K562 (cell line): Measurements from ENCODE around the gene COL15A1. TPM values are rescaled to one million over a fixed set of nuclear protein-coding genes. Genes with fewer than 3 reads are reported as not detected.

Source experiments
- BACH1 ChIP-seq: fragments of 200-800 bp; sonication (Bioruptor generic); IDR thresholded peaks from 2 replicates; pipeline ENCODE4 v1.6.1; 2016; ENCODE audit warnings: missing genetic modification characterization, missing compliant biosample characterization
- C11orf30 ChIP-seq: fragments of 450-650 bp; IDR thresholded peaks from 2 replicates; pipeline ENCODE4 v1.6.1; 2016; ENCODE audit warnings: low read depth, mild to moderate bottlenecking
- CBFA2T2 ChIP-seq: fragments of 450-650 bp; conservative IDR thresholded peaks from 2 replicates; pipeline ENCODE4 v1.6.1; 2017; ENCODE audit warnings: mild to moderate bottlenecking
- CEBPG ChIP-seq, 3 experiments: fragments of 200-800 bp in 1 of 3; sonication (Bioruptor generic) in 1 of 3; sonication (generic) in 1 of 3; formaldehyde crosslinking in 1 of 3; IDR thresholded peaks in 2 of 3; conservative IDR thresholded peaks in 1 of 3; 2 replicates each; pipeline versions ENCODE4 v1.6.1 to v1.8.0; 2016 to 2022; ENCODE audit warnings: missing compliant biosample characterization in 2 of 3, missing genetic modification characterization in 2 of 3, mild to moderate bottlenecking in 1 of 3, missing genetic modification reagents in 1 of 3
- GMEB1 ChIP-seq: fragments of 250-450 bp; sonication (Bioruptor Pico); IDR thresholded peaks from 2 replicates; pipeline ENCODE4 v1.4.0; 2020; ENCODE audit warnings: mild to moderate bottlenecking
- KDM4B ChIP-seq, 2 experiments: fragments of 450-650 bp in 1 of 2; sonication (generic) in 1 of 2; IDR thresholded peaks; 2 replicates each; pipeline ENCODE4 v1.6.1; 2016 to 2017; ENCODE audit warnings: borderline replicate concordance in 2 of 2, antibody characterized with exemption in 1 of 2, low read depth in 1 of 2, mild to moderate bottlenecking in 1 of 2
- NKRF ChIP-seq: fragments of 450-650 bp; IDR thresholded peaks from 2 replicates; pipeline ENCODE4 v1.6.1; 2016; ENCODE audit warnings: borderline replicate concordance
- PYGO2 ChIP-seq: fragments of 450-650 bp; IDR thresholded peaks from 2 replicates; pipeline ENCODE4 v1.6.1; 2016; ENCODE audit warnings: mild to moderate bottlenecking, missing genetic modification characterization, moderate library complexity, missing compliant biosample characterization
- SMARCB1 ChIP-seq: IDR thresholded peaks from 2 replicates; pipeline ENCODE4 v1.6.1; 2011; ENCODE audit warnings: improper control_type of control experiment, low read depth; ENCODE audit not compliant: insufficient read length
- THAP7 ChIP-seq: fragments of 250-450 bp; sonication (Bioruptor Pico); IDR thresholded peaks from 2 replicates; pipeline ENCODE4 v1.5.0; 2021
- ZNF407 ChIP-seq: fragments of 450-650 bp; IDR thresholded peaks from 2 replicates; pipeline ENCODE4 v1.6.1; 2016; ENCODE audit warnings: low read depth
- polyA plus RNA-seq, 8 experiments: library from polyadenylated mRNA; depleted of rRNA in 4 of 8; stranded (reverse) in 5 of 8; unstranded in 3 of 8; fragments of >200 nt; fragmentation: Nextera tagmentation in 2 of 8; fragmentation: Illumina TruSeq in 1 of 8; extraction: Ambion mirVana in 2 of 8; extraction: Trizol in 1 of 8; gene quantifications; 2 replicates each; pipeline versions ENCODE4 v1.2.1 to v1.2.3, GENCODE V29; 2011 to 2014; ENCODE audit warnings: inconsistent platforms in 1 of 8, missing spikeins in 1 of 8
- total RNA-seq, 7 experiments: library from RNA; depleted of rRNA in 6 of 7; stranded (reverse); fragments of >200 nt in 6 of 7; fragmentation: Illumina TruSeq in 2 of 7; extraction: Trizol in 2 of 7; gene quantifications; 2 replicates each; pipeline versions ENCODE4 v1.2.1 to v1.2.3, GENCODE V29; 2011 to 2021; ENCODE audit warnings: low replicate concordance in 1 of 7

Gene COL15A1
- total and polyA plus RNA-seq, 9 of the 15 experiments (the other 6 are each of a cell fraction or from before 2014, with no cell fraction given): 0.46 to 5.1 (median 2.6) TPM

- 0 out of 4 replicates have a peak, but pooled peaks of 1 of the 2 experiments have one; percentile 19 for TF ChIP-seq KDM4B (IDR thresholded peaks at IDR 0.05; ENCODE audit: borderline replicate concordance in 2 of 2, low read depth in 1 of 2)
- peak; percentile 26; the same call in 1 of the 2 replicates for TF ChIP-seq GMEB1 (CRISPR knock-in tag)
- no peak for TF ChIP-seq CBFA2T2
- no peak for TF ChIP-seq THAP7 (CRISPR knock-in tag)
- TF ChIP-seq NKRF: no peak
- peak; percentile 84; the same call in 1 of the 2 replicates for TF ChIP-seq BACH1 (tag)
- TF ChIP-seq ZNF407: no peak
- no peak for TF ChIP-seq C11orf30
- TF ChIP-seq PYGO2: peak; percentile 35; the same call in 1 of the 2 replicates
- TF ChIP-seq SMARCB1: no peak
- no peak for TF ChIP-seq CEBPG (CRISPR knock-in tag; IDR thresholded peaks at IDR 0.05)
- TF ChIP-seq CEBPG (tag; conservative IDR thresholded peaks at IDR 0.05 in 1 of 2, IDR thresholded peaks at IDR 0.05 in 1 of 2): no peak
Measured at GRCh38 chr9:99073985-99074901, 130.5 kb downstream of the COL15A1 start (continued).
